H9 (cell line): ENCODE results near the gene KRTAP19-3. TPM values are rescaled to one million over a fixed set of nuclear protein-coding genes. Genes with fewer than 3 reads are reported as not detected.

Experiments used
- DNase-seq: peaks from one replicate; pipeline ENCODE4 v3.0.0-alpha.2; 2017
- H2AFZ ChIP-seq: one replicate; pipeline ENCODE4 v1.6.1; 2013; ENCODE audit warnings: mild to moderate bottlenecking, low read length, control low read depth, moderate library complexity
- H2AK5ac ChIP-seq: 2 replicates; pipeline ENCODE4 v1.6.1; 2013; ENCODE audit warnings: low read length, control low read depth, mixed read lengths; ENCODE audit not compliant: insufficient read length
- H2BK120ac ChIP-seq: one replicate; pipeline ENCODE4 v1.6.1; 2013; ENCODE audit warnings: low read depth, mild to moderate bottlenecking, low read length, control low read depth, inconsistent platforms; ENCODE audit not compliant: poor library complexity, severe bottlenecking
- H2BK12ac ChIP-seq: 2 replicates; pipeline ENCODE4 v1.6.1; 2013; ENCODE audit warnings: low read length, control low read depth, mixed read lengths, low read depth; ENCODE audit not compliant: insufficient read length
- H2BK15ac ChIP-seq: 2 replicates; pipeline ENCODE4 v1.6.1; 2013; ENCODE audit warnings: low read depth, low read length, control low read depth
- H2BK20ac ChIP-seq: one replicate; pipeline ENCODE4 v1.6.1; 2013; ENCODE audit warnings: low read depth, mild to moderate bottlenecking, low read length, control low read depth, inconsistent platforms; ENCODE audit not compliant: poor library complexity, severe bottlenecking
- H2BK5ac ChIP-seq: 2 replicates; pipeline ENCODE4 v1.6.1; 2013; ENCODE audit warnings: low read length, control low read depth, mixed read lengths; ENCODE audit not compliant: insufficient read length
- H3K14ac ChIP-seq: 2 replicates; pipeline ENCODE4 v1.6.1; 2013; ENCODE audit warnings: low read length, control low read depth; ENCODE audit not compliant: insufficient read depth
- H3K18ac ChIP-seq: 2 replicates; pipeline ENCODE4 v1.6.1; 2013; ENCODE audit warnings: low read depth, mild to moderate bottlenecking, mixed read lengths, low read length, control low read depth; ENCODE audit not compliant: insufficient read length
- H3K23ac ChIP-seq: 2 replicates; pipeline ENCODE4 v1.6.1; 2013; ENCODE audit warnings: low read length, control low read depth, mixed read lengths, low read depth; ENCODE audit not compliant: insufficient read length
- H3K23me2 ChIP-seq: 2 replicates; pipeline ENCODE4 v1.6.1; 2013; ENCODE audit warnings: low read depth, mild to moderate bottlenecking, mixed read lengths, low read length, control low read depth; ENCODE audit not compliant: insufficient read length, poor library complexity, severe bottlenecking
- H3K27ac ChIP-seq: 2 replicates; pipeline ENCODE4 v1.5.1; 2013; ENCODE audit warnings: low read length, control low read depth, mixed read lengths, low read depth; ENCODE audit not compliant: insufficient read length
- H3K27me3 ChIP-seq: 2 replicates; pipeline ENCODE4 v1.6.1; 2013; ENCODE audit warnings: low read length, control low read depth, inconsistent platforms; ENCODE audit not compliant: insufficient read depth
- H3K4ac ChIP-seq: 2 replicates; pipeline ENCODE4 v1.6.1; 2013; ENCODE audit warnings: low read depth, mild to moderate bottlenecking, control low read depth, inconsistent platforms, low read length, moderate library complexity
- H3K4me1 ChIP-seq: 2 replicates; pipeline ENCODE4 v1.6.1; 2013; ENCODE audit warnings: low read length, control low read depth, inconsistent platforms; ENCODE audit not compliant: insufficient read depth
- H3K4me2 ChIP-seq: 2 replicates; pipeline ENCODE4 v1.6.1; 2013; ENCODE audit warnings: low read length, control low read depth, mixed read lengths; ENCODE audit not compliant: insufficient read length, insufficient read depth
- H3K56ac ChIP-seq: 2 replicates; pipeline ENCODE4 v1.6.1; 2013; ENCODE audit warnings: low read depth, mild to moderate bottlenecking, mixed read lengths, low read length, control low read depth; ENCODE audit not compliant: insufficient read length
- H3K79me1 ChIP-seq: 2 replicates; pipeline ENCODE4 v1.6.1; 2013; ENCODE audit warnings: low read depth, mild to moderate bottlenecking, moderate library complexity, low read length, control low read depth, inconsistent platforms; ENCODE audit not compliant: insufficient read depth, poor library complexity, severe bottlenecking
- H3K79me2 ChIP-seq: 2 replicates; pipeline ENCODE4 v1.6.1; 2013; ENCODE audit warnings: low read length, control low read depth, inconsistent platforms; ENCODE audit not compliant: insufficient read depth
- H3K9ac ChIP-seq: 2 replicates; pipeline ENCODE4 v1.6.1; 2013; ENCODE audit warnings: low read length, control low read depth, mixed read lengths; ENCODE audit not compliant: insufficient read length; ENCODE audit errors: extremely low read depth
- H3K9me3 ChIP-seq: one replicate; pipeline ENCODE4 v1.6.1; 2013; ENCODE audit warnings: low read depth, low read length, inconsistent platforms; ENCODE audit not compliant: control insufficient read depth
- H3T11ph ChIP-seq: one replicate; pipeline ENCODE4 v1.6.1; 2013; ENCODE audit warnings: mild to moderate bottlenecking, low read length, control low read depth, inconsistent platforms
- H4K20me1 ChIP-seq: one replicate; pipeline ENCODE4 v1.6.1; 2013; ENCODE audit not compliant: control insufficient read depth, insufficient read length, insufficient read depth
- H4K5ac ChIP-seq: 2 replicates; pipeline ENCODE4 v1.6.1; 2013; ENCODE audit warnings: low read depth, mild to moderate bottlenecking, mixed read lengths, low read length, control low read depth; ENCODE audit not compliant: insufficient read length
- H4K8ac ChIP-seq: replicated peaks from 2 replicates; pipeline ENCODE4 v1.6.1; 2013; ENCODE audit warnings: low read length, control low read depth, mixed read lengths, low read depth; ENCODE audit not compliant: insufficient read length
- H4K91ac ChIP-seq: 2 replicates; pipeline ENCODE4 v1.6.1; 2013; ENCODE audit warnings: low read depth, mild to moderate bottlenecking, moderate library complexity, mixed read lengths, low read length, control low read depth; ENCODE audit not compliant: insufficient read length
- H3K27ac Mint-ChIP-seq, 3 experiments: 2 replicates in 2 of 3; 3 replicates in 1 of 3; pipeline ENCODE4 v1.8.0; 2020 to 2021; ENCODE audit warnings: mixed read lengths in 3 of 3, mild to moderate bottlenecking in 1 of 3, moderate library complexity in 1 of 3
- H3K27me3 Mint-ChIP-seq: 2 replicates; pipeline ENCODE4 v1.8.0; 2021; ENCODE audit warnings: low read depth, mild to moderate bottlenecking, moderate library complexity, mixed read lengths
- H3K36me3 Mint-ChIP-seq, 3 experiments: 2 replicates in 2 of 3; 3 replicates in 1 of 3; pipeline ENCODE4 v1.8.0; 2020 to 2021; ENCODE audit warnings: low read depth in 3 of 3, mixed read lengths in 3 of 3; ENCODE audit not compliant: insufficient read depth in 1 of 3
- H3K4me1 Mint-ChIP-seq, 2 experiments: 2 replicates each; pipeline ENCODE4 v1.8.0; 2020; ENCODE audit warnings: mixed read lengths in 2 of 2
- H3K4me3 Mint-ChIP-seq, 2 experiments: 2 replicates in 1 of 2; 3 replicates in 1 of 2; pipeline ENCODE4 v1.8.0; 2020 to 2021; ENCODE audit warnings: mild to moderate bottlenecking in 2 of 2, mixed read lengths in 2 of 2, moderate library complexity in 1 of 2
- H3K9me3 Mint-ChIP-seq, 2 experiments: 2 replicates in 1 of 2; 3 replicates in 1 of 2; pipeline ENCODE4 v1.8.0; 2020; ENCODE audit warnings: mild to moderate bottlenecking in 2 of 2, mixed read lengths in 2 of 2, moderate library complexity in 1 of 2
- CTCF ChIP-seq: fragments of 200-600 bp; sonication (generic); conservative IDR thresholded peaks from 3 replicates; pipeline ENCODE4 v1.8.0; 2021; ENCODE audit warnings: antibody characterized with exemption, mild to moderate bottlenecking
- WGBS: extraction: QIAGEN DNeasy Blood & Tissue Kit; methylation state at CpG from one replicate; pipeline ENCODE4 v1.1.7; 2013; ENCODE audit warnings: missing lambda C conversion rate, low lambda C conversion rate, mixed read lengths; ENCODE audit not compliant: insufficient read length; ENCODE audit errors: extremely low coverage; 5-methylcytosine and 5-hydroxymethylcytosine counted together
- total RNA-seq: library from RNA; stranded (reverse); gene quantifications from 2 replicates; pipeline ENCODE4 v1.2.1, GENCODE V29; 2021

Gene KRTAP19-3
- total RNA-seq, 1 experiment from 2014 or later: not detected

GRCh38 chr21:30463713-30464112 is 28.1 kb downstream of the KRTAP19-3 start:
- Histone ChIP-seq H3K79me2 (no peaks in the 10 kb centered on the region), H3K4ac (no peak overlapping the region), H2AFZ (no peak overlapping the region), H4K20me1 (no peaks in the 10 kb centered on the region), H3K4me2 (no peak overlapping the region), H2BK5ac (no peak overlapping the region), H2BK12ac (no peak overlapping the region), H3K9ac (no peak overlapping the region), H3K18ac (no peak overlapping the region), H3K56ac (no peak overlapping the region), H3K79me1 (no peaks in the 10 kb centered on the region), H3K27me3 (no peaks in the 10 kb centered on the region), H2AK5ac (no peak overlapping the region), H3K23me2 (no peaks in the 10 kb centered on the region), H2BK120ac (no peak overlapping the region), H3K9me3 (no peaks in the 10 kb centered on the region), H3K14ac (no peak overlapping the region), H4K91ac (no peak overlapping the region), H4K5ac (no peak overlapping the region), H3T11ph (no peak overlapping the region), H3K27ac (no peak overlapping the region), H3K23ac (no peak overlapping the region), H4K8ac (no peak overlapping the region), H3K4me1 (no peaks in the 10 kb centered on the region), H2BK15ac (no peak overlapping the region), H2BK20ac (no peak overlapping the region)
- H3K36me3 Mint-ChIP-seq: no peaks in the 10 kb centered on the region
- WGBS: no CpG with 5 or more reads among the region's 3 CpGs
- no peaks in the 10 kb centered on the region for H3K4me1 Mint-ChIP-seq
- no peaks in the 10 kb centered on the region for H3K27me3 Mint-ChIP-seq
- no peak overlapping the region for H3K4me3 Mint-ChIP-seq
- no peaks in the 10 kb centered on the region for H3K9me3 Mint-ChIP-seq
- DNase-seq: no peak
- H3K27ac Mint-ChIP-seq: no peak overlapping the region
- peak; percentile 78 for TF ChIP-seq CTCF
